Nephron progenitor cell (in vitro differentiated cells): ENCODE results near the gene PARP8.
A peak's percentile ranks its signal among the peaks of the same experiment; 100 is the strongest.

ENCODE experiments used
- DNase-seq: peaks from one replicate; pipeline ENCODE4 v3.0.0; 2021
- H3K27ac Mint-ChIP-seq: 2 replicates; pipeline ENCODE4 v1.8.0; 2021; ENCODE audit warnings: mild to moderate bottlenecking, moderate library complexity, mixed read lengths
- H3K27me3 Mint-ChIP-seq: 2 replicates; pipeline ENCODE4 v1.8.0; 2021; ENCODE audit warnings: mild to moderate bottlenecking, low read depth, mixed read lengths; ENCODE audit not compliant: poor library complexity
- H3K36me3 Mint-ChIP-seq: 2 replicates; pipeline ENCODE4 v1.8.0; 2021; ENCODE audit warnings: low read depth, mixed read lengths
- H3K4me1 Mint-ChIP-seq: 2 replicates; pipeline ENCODE4 v1.8.0; 2021; ENCODE audit warnings: mixed read lengths
- H3K4me3 Mint-ChIP-seq: 2 replicates; pipeline ENCODE4 v1.8.0; 2021; ENCODE audit warnings: mild to moderate bottlenecking, moderate library complexity, mixed read lengths
- H3K9me3 Mint-ChIP-seq: 2 replicates; pipeline ENCODE4 v1.8.0; 2021; ENCODE audit warnings: mild to moderate bottlenecking, moderate library complexity, mixed read lengths
- TF ChIP-seq, protein P1 (sequence below): fragments of 200-600 bp; sonication (generic); IDR thresholded peaks from 2 replicates; pipeline ENCODE4 v1.5.0; 2021; ENCODE audit warnings: antibody characterized with exemption

Gene PARP8

DNA sequence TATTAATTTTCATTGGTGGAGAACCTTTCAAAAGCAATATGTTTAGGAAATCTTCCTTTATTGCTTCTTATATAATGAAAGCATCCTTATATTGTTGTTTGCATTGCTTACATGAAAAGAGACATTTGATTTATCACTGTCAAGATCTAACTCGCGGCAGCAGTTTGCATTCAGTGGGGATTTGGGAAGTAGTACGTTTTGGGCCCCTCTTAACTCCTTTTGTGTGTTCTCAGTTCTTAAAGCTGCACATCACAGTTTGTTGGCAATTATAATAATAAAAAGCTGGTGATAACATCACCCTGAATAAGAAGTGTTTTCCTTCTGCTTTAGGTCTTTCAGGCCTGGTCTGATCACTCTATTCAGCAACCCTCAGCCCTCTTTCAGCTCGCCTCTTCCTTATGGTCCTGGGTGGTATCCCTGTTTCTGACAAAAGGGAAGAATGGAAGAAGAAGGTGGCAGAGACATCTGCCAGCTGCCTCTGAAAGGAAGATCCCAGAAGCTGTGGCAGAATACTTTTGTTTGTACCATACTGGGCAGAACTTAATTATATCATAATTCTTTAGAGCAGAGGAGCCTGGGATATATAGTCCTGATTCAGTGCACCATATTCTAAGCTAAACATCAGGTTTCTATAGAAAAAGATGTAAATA, 53.7 kb downstream of the PARP8 start:
- TF ChIP-seq, protein P1, sequence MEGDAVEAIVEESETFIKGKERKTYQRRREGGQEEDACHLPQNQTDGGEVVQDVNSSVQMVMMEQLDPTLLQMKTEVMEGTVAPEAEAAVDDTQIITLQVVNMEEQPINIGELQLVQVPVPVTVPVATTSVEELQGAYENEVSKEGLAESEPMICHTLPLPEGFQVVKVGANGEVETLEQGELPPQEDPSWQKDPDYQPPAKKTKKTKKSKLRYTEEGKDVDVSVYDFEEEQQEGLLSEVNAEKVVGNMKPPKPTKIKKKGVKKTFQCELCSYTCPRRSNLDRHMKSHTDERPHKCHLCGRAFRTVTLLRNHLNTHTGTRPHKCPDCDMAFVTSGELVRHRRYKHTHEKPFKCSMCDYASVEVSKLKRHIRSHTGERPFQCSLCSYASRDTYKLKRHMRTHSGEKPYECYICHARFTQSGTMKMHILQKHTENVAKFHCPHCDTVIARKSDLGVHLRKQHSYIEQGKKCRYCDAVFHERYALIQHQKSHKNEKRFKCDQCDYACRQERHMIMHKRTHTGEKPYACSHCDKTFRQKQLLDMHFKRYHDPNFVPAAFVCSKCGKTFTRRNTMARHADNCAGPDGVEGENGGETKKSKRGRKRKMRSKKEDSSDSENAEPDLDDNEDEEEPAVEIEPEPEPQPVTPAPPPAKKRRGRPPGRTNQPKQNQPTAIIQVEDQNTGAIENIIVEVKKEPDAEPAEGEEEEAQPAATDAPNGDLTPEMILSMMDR: no peak
- Mint-ChIP-seq H3K4me1 (peaks cover 14% of the 10 kb centered on the region), H3K27me3 (no peaks in the 10 kb centered on the region), H3K4me3 (no peak overlapping the region), H3K27ac (peak overlapping the region; percentile 84), H3K36me3 (no peaks in the 10 kb centered on the region), H3K9me3 (no peaks in the 10 kb centered on the region)
- DNase-seq: no peak

DNA sequence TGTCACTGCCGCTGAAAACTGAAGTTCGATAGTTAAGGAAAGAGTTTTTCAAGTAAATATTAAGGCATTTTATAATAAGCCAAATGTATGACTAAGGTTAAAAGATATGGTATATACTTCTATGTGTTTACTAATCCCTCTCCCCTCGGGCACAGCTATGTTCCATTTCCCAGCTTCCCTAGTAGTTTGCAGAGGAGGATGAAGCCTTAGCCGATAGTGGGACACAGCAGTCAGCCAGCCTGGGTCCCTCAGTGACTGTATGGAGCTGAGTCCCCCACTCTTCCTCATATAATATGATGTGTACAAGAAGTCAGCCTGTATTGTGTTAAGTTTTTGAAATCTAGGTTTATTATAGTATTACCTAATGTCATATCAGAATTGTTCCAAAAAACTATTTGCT, 55.8 kb downstream of the PARP8 start:
- H3K4me3 Mint-ChIP-seq: no peak overlapping the region
- H3K4me1 Mint-ChIP-seq: peaks cover 28% of the 10 kb centered on the region
- H3K36me3 Mint-ChIP-seq: no peaks in the 10 kb centered on the region
- H3K9me3 Mint-ChIP-seq: no peaks in the 10 kb centered on the region
- TF ChIP-seq, protein P1: no peak
- H3K27ac Mint-ChIP-seq: no peak overlapping the region
- DNase-seq: no peak
- H3K27me3 Mint-ChIP-seq: no peaks in the 10 kb centered on the region

DNA sequence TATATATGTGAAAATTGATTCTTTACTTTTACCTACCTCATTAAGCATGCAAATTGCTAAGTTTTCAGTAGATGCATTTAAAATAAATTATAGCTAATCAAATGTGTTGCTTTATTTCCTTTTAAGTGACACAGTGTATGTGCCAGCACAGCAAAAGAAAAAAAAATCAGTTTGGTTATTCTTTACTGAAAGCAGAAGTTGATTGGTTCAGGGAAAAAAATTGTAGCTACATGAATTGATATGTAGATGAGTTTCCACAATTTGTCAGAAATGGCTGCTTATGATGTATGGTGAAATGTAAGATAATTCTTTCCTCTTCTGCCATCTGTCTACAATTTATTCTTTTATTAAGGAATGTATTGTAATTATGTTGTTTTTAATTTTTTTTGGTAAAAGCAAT, 57.8 kb downstream of the PARP8 start:
- TF ChIP-seq, protein P1: no peak
- peaks cover 31% of the 10 kb centered on the region for H3K4me1 Mint-ChIP-seq
- DNase-seq: no peak
- H3K27me3 Mint-ChIP-seq: no peaks in the 10 kb centered on the region
- no peaks in the 10 kb centered on the region for H3K9me3 Mint-ChIP-seq
- H3K4me3 Mint-ChIP-seq: no peak overlapping the region
- no peak overlapping the region for H3K27ac Mint-ChIP-seq
- no peaks in the 10 kb centered on the region for H3K36me3 Mint-ChIP-seq

DNA sequence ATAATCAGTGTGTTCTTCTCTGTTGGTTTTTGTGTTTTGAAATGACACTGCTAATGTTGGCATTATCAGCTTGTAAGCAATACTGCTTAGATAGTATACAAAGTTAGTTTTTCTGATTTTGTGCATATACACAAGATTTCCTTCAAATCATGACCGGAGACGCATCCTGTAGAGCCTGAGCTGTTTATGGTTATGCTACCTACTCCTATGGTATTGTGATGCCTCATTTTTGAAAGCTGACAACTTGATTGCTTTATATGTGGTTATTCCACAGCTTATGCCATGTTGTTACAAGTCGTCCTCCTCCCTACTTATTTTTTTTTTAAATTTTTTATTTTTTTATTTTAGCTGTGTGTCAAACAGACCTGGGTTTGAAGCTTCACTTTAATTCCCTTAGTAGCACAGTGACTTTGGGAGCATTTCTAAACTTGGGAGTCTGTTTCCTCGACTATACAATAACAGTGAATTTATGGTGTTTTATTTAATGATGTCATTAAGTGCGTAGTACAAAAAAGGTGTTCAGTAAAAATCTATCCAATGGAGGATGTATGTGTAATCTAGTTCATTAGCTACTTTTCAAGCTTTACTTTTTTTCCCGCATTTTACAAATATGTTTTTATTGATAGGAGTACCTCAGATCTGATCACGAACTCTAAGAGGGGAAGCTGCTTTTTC, 59.5 kb downstream of the PARP8 start:
- H3K27ac Mint-ChIP-seq: no peak overlapping the region
- no peaks in the 10 kb centered on the region for H3K9me3 Mint-ChIP-seq
- DNase-seq: no peak
- H3K4me1 Mint-ChIP-seq: peaks cover 36% of the 10 kb centered on the region
- no peaks in the 10 kb centered on the region for H3K36me3 Mint-ChIP-seq
- TF ChIP-seq, protein P1: no peak
- no peak overlapping the region for H3K4me3 Mint-ChIP-seq
- no peaks in the 10 kb centered on the region for H3K27me3 Mint-ChIP-seq

DNA sequence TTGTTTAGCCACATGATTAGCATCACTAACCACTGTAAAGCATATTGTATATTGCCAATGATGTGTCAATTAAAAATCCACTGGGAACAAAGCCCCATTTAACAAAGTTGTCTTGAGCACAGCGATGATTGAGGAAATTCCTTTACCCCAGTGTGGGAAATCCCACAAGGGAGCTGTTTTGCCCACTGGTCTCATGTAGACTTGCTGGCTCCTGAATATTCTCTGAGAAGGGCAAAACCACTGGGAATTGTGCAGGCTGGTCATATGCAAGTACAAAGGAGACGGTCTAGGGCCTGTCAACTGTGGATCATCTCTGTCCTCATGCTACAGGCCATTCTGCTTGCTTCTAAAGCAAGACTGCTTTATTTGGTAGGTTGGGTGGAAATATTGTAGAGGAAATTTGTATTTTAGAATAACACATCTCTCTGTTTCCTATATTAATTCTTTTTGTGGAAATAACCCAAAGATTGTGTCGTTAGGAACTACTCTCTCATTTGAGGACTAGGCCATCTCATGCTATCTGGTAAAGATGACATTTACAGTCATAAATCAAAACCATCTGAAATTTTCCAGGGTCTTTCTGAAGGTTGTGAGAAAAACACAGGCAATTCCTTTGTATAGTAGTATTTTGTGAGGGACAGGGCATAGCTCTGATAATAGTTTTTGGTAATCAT, 60.2 kb downstream of the PARP8 start:
- Mint-ChIP-seq H3K4me1 (peaks cover 34% of the 10 kb centered on the region), H3K27me3 (no peaks in the 10 kb centered on the region), H3K9me3 (no peaks in the 10 kb centered on the region), H3K27ac (no peak overlapping the region), H3K4me3 (no peak overlapping the region), H3K36me3 (peaks cover 4% of the 10 kb centered on the region)
- TF ChIP-seq, protein P1: no peak
- DNase-seq: no peak
